ENCODE results near the gene SLC7A10. TPM values are rescaled to one million over a fixed set of nuclear protein-coding genes. Genes with fewer than 3 reads are reported as not detected.
"Not testable (repeated sequence)": the region's sequence is repeated elsewhere in the genome, so short reads cannot be mapped to it uniquely, and the experiment has no call there.

The SLC7A10 gene
- total and polyA plus RNA-seq, 7 donors: 0.27 to 1.4 (median 1.1) TPM; not detected in 4

DNA sequence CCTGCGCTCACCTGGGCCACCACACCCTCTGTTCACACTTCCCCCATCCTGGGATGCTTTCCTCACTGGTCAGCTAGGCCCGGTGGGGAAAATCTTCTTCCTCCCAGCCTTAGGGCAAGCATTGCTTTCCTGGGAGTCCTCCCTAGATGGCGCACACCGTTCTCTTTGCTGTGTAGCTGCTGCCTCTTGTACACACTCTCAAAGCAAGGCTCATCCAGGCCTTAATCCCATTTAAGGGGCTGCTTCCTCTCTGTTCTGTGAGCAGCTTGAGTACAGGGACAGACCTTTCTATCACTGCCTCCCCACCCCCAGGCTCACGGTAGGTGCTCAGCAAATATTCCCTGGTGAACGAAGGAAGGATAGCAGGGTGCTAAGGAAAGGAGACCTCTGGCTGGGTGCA lies 11.1 kb downstream of the SLC7A10 start:
- 28 to 57% methylated on average over 6 of the region's 6 CpGs for WGBS, 2 donors
- H3K36me3 ChIP-seq: no peaks in the 10 kb centered on the region

GRCh38 chr19:33212436-33213172 lies 13.0 kb downstream of the SLC7A10 start:
- Histone ChIP-seq H3K27ac (no peak overlapping the region), H3K9me3 (no peaks in the 10 kb centered on the region), H3K4me3 (no peak overlapping the region), H3K36me3 (peaks cover 0 to under 1% (median 0%) of the 10 kb centered on the region in 4 donors), H3K4me1 (no peaks in the 10 kb centered on the region), H3K27me3 (no peaks in the 10 kb centered on the region)
- no peak for DNase-seq
- TF ChIP-seq, protein P1, sequence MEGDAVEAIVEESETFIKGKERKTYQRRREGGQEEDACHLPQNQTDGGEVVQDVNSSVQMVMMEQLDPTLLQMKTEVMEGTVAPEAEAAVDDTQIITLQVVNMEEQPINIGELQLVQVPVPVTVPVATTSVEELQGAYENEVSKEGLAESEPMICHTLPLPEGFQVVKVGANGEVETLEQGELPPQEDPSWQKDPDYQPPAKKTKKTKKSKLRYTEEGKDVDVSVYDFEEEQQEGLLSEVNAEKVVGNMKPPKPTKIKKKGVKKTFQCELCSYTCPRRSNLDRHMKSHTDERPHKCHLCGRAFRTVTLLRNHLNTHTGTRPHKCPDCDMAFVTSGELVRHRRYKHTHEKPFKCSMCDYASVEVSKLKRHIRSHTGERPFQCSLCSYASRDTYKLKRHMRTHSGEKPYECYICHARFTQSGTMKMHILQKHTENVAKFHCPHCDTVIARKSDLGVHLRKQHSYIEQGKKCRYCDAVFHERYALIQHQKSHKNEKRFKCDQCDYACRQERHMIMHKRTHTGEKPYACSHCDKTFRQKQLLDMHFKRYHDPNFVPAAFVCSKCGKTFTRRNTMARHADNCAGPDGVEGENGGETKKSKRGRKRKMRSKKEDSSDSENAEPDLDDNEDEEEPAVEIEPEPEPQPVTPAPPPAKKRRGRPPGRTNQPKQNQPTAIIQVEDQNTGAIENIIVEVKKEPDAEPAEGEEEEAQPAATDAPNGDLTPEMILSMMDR (IDR thresholded peaks at IDR 0.05): no peak
- TF ChIP-seq POLR2AphosphoS5 (IDR thresholded peaks at IDR 0.05): no peak
- no peak for TF ChIP-seq EP300 (IDR thresholded peaks at IDR 0.05)
- TF ChIP-seq POLR2A (IDR thresholded peaks at IDR 0.05): no peak
- intact Hi-C loops (cut with DNase I): no loop called here
- 82 to 88% methylated on average over 30 of the region's 30 CpGs for WGBS, 2 donors

More for the DNA sequence above, 11.1 kb downstream of the SLC7A10 start:
- no peak for DNase-seq
- no peak overlapping the region for H3K4me3 ChIP-seq
- intact Hi-C loops (cut with DNase I): no loop called here
- TF ChIP-seq, protein P1 (IDR thresholded peaks at IDR 0.05): no peak
- no peak for TF ChIP-seq EP300 (IDR thresholded peaks at IDR 0.05)
- no peak for TF ChIP-seq POLR2A (IDR thresholded peaks at IDR 0.05)
- no peak for TF ChIP-seq POLR2AphosphoS5 (IDR thresholded peaks at IDR 0.05)
- no peaks in the 10 kb centered on the region for H3K9me3 ChIP-seq
- no peak overlapping the region for H3K27ac ChIP-seq
- H3K4me1 ChIP-seq: no peaks in the 10 kb centered on the region
- no peaks in the 10 kb centered on the region for H3K27me3 ChIP-seq

DNA sequence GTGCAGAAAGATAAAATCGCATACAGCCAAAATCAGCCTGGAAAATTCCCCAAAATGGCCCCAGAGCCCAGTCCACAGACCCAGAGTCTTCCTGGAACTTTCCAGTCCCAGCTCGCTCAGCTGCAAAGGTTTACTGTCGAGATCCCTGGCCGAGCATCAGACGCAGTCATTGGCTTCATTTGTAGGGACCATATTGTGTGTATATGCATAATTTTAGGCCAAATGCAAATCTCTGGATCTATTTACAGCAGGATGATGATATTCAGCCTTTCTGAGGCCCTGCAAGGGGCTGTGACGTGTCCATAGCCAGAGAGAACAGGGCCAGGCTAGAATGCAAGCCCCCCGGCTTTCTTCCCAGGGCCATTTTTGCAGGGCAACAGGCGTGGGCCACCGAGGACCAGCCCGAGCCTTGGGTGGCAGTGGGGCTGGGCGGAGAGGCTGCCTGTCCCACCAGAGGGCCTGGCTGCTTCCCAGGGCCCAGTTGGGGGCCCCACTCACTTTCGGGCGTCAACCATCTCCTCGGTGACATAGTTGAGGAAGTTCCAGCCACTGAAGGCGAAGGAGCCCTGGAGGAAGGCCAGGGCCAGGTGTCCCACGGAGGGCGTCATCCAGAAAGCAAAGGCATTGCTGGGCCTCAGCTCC lies 13.7 kb downstream of the SLC7A10 start:
- no peak overlapping the region for H3K27ac ChIP-seq
- WGBS, 2 donors: 74 to 75% methylated on average over 17 of the region's 17 CpGs
- H3K27me3 ChIP-seq: no peaks in the 10 kb centered on the region
- H3K9me3 ChIP-seq: no peaks in the 10 kb centered on the region
- H3K4me1 ChIP-seq: no peaks in the 10 kb centered on the region
- H3K4me3 ChIP-seq: no peak overlapping the region
- TF ChIP-seq POLR2AphosphoS5 (IDR thresholded peaks at IDR 0.05): no peak
- peaks cover 0 to 7% (median 2%) of the 10 kb centered on the region in 4 donors for H3K36me3 ChIP-seq
- DNase-seq: no peak
- intact Hi-C loops (cut with DNase I): no loop called here

- no peak overlapping the region for H3K27ac ChIP-seq
- no peaks in the 10 kb centered on the region for H3K4me1 ChIP-seq
- no peaks in the 10 kb centered on the region for H3K9me3 ChIP-seq
- intact Hi-C loops (cut with DNase I): no loop called here
- no peak for TF ChIP-seq EP300 (IDR thresholded peaks at IDR 0.05)
- TF ChIP-seq, protein P1 (IDR thresholded peaks at IDR 0.05): no peak
- no peak for TF ChIP-seq POLR2A (IDR thresholded peaks at IDR 0.05)
- TF ChIP-seq POLR2AphosphoS5 (IDR thresholded peaks at IDR 0.05): no peak
- DNase-seq: no peak
- 85 to 93% methylated on average over 22 of the region's 22 CpGs for WGBS, 2 donors
- no peaks in the 10 kb centered on the region for H3K27me3 ChIP-seq
- peaks cover 0 to 22% (median 7%) of the 10 kb centered on the region in 4 donors for H3K36me3 ChIP-seq
- no peak overlapping the region for H3K4me3 ChIP-seq
Observed at GRCh38 chr19:33210266-33210940, 15.2 kb downstream of the SLC7A10 start.

- H3K4me3 ChIP-seq; H3K9me3 ChIP-seq; H3K27ac ChIP-seq; H3K27me3 ChIP-seq; H3K4me1 ChIP-seq; intact Hi-C loops (cut with DNase I); DNase-seq: not testable (repeated sequence)
- H3K36me3 ChIP-seq: peaks cover 0 to 28% (median 7%) of the 10 kb centered on the region in 4 donors
- 91 to 94% methylated on average over 7 of the region's 7 CpGs for WGBS, 2 donors
Observed at GRCh38 chr19:33209850-33210230, 15.8 kb downstream of the SLC7A10 start.
